Measurements from ENCODE around the gene CPM.

CPM gene

GRCh38 chr12:68904351-68904962 is 28.5 kb downstream of the CPM start:
- ATAC-seq: no peak

DNA sequence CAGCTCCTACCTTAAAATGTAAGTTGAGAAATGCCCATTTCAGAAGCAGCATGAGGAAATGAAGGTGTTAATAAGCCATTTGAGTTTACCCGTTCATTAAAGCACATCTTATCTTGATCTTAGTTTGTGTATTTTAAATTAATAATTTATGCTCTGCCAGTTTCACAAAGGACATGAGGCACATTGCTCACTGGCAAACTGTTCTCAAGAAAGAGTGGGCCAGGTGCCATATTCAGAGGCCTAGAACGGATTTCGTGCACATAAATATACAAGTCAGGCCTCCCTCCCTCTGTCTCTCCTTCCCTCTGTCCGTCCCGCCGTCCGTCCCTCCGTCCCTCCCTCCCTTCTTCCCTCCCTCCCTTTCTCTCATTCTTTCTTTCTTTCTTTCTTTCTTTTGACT is 29.5 kb downstream of the CPM start:
- ATAC-seq: no peak
- TF ChIP-seq ZNF565 (CRISPR knock-in tag; conservative IDR thresholded peaks at IDR 0.05; ENCODE audit: low read depth): no peak
- TF ChIP-seq ARNTL (CRISPR knock-in tag; IDR thresholded peaks at IDR 0.05; ENCODE audit: borderline replicate concordance, low read depth): no peak
- TF ChIP-seq, protein P1, sequence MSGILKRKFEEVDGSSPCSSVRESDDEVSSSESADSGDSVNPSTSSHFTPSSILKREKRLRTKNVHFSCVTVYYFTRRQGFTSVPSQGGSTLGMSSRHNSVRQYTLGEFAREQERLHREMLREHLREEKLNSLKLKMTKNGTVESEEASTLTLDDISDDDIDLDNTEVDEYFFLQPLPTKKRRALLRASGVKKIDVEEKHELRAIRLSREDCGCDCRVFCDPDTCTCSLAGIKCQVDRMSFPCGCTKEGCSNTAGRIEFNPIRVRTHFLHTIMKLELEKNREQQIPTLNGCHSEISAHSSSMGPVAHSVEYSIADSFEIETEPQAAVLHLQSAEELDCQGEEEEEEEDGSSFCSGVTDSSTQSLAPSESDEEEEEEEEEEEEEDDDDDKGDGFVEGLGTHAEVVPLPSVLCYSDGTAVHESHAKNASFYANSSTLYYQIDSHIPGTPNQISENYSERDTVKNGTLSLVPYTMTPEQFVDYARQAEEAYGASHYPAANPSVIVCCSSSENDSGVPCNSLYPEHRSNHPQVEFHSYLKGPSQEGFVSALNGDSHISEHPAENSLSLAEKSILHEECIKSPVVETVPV (CRISPR knock-in tag; IDR thresholded peaks at IDR 0.05): no peak
- no peak for TF ChIP-seq ZFP30 (CRISPR knock-in tag; IDR thresholded peaks at IDR 0.05)
- no peak for TF ChIP-seq POU6F1 (CRISPR knock-in tag; IDR thresholded peaks at IDR 0.05; ENCODE audit: borderline replicate concordance, low read depth)
- TF ChIP-seq ISL1 (CRISPR knock-in tag; IDR thresholded peaks at IDR 0.05): no peak
- no peak for TF ChIP-seq PPARA (CRISPR knock-in tag; IDR thresholded peaks at IDR 0.05; ENCODE audit: borderline replicate concordance)
- no peak for TF ChIP-seq CSDC2 (CRISPR knock-in tag; IDR thresholded peaks at IDR 0.05)
- TF ChIP-seq TSHZ2 (CRISPR knock-in tag; IDR thresholded peaks at IDR 0.05): no peak
- no peak for TF ChIP-seq ZFP3 (CRISPR knock-in tag; IDR thresholded peaks at IDR 0.05)
- no peak for TF ChIP-seq TOX (CRISPR knock-in tag; IDR thresholded peaks at IDR 0.05; ENCODE audit: borderline replicate concordance)

More at GRCh38 chr12:68904351-68904962, 28.5 kb downstream of the CPM start:
- no peak for TF ChIP-seq ZNF565 (CRISPR knock-in tag; conservative IDR thresholded peaks at IDR 0.05; ENCODE audit: low read depth)
- TF ChIP-seq TSHZ2 (CRISPR knock-in tag; IDR thresholded peaks at IDR 0.05): no peak
- TF ChIP-seq, protein P1 (CRISPR knock-in tag; IDR thresholded peaks at IDR 0.05): no peak
- TF ChIP-seq ZFP3 (CRISPR knock-in tag; IDR thresholded peaks at IDR 0.05): no peak
- TF ChIP-seq BACH2 (CRISPR knock-in tag; IDR thresholded peaks at IDR 0.05; ENCODE audit: borderline replicate concordance): no peak
- TF ChIP-seq ZNF8 (CRISPR knock-in tag; IDR thresholded peaks at IDR 0.05): no peak
- TF ChIP-seq RARB (CRISPR knock-in tag; IDR thresholded peaks at IDR 0.05): no peak
- no peak for TF ChIP-seq ARNTL (CRISPR knock-in tag; IDR thresholded peaks at IDR 0.05; ENCODE audit: borderline replicate concordance, low read depth)
- no peak for TF ChIP-seq TCF4 (CRISPR knock-in tag; IDR thresholded peaks at IDR 0.05; ENCODE audit: borderline replicate concordance)
- no peak for TF ChIP-seq PATZ1 (CRISPR knock-in tag; IDR thresholded peaks at IDR 0.05; ENCODE audit: borderline replicate concordance)
- TF ChIP-seq ZFP30 (CRISPR knock-in tag; IDR thresholded peaks at IDR 0.05): no peak
- no peak for TF ChIP-seq POU6F1 (CRISPR knock-in tag; IDR thresholded peaks at IDR 0.05; ENCODE audit: borderline replicate concordance, low read depth)
- no peak for TF ChIP-seq ISL1 (CRISPR knock-in tag; IDR thresholded peaks at IDR 0.05)
